Measurements from ENCODE around the gene IZUMO2. TPM values are rescaled to one million over a fixed set of nuclear protein-coding genes. Genes with fewer than 3 reads are reported as not detected.
"Not testable (repeated sequence)": the region's sequence is repeated elsewhere in the genome, so short reads cannot be mapped to it uniquely, and the experiment has no call there.

IZUMO2 gene
- total and polyA plus RNA-seq, 4 donors = 0.18 to 0.46 TPM; not detected in 2

GRCh38 chr19:50136603-50137365 is 26.3 kb downstream of the IZUMO2 start:
- not testable (repeated sequence) for H3K4me3 ChIP-seq; H3K9me3 ChIP-seq (ENCODE audit: control insufficient read depth in 4 of 4, insufficient read depth in 3 of 4, low read length in 3 of 4); DNase-seq; H3K9ac ChIP-seq (ENCODE audit: insufficient read depth in 1 of 2, low read length in 2 of 2); H3K27ac ChIP-seq (ENCODE audit: low read depth in 1 of 2, low read length in 1 of 2); ATAC-seq (ENCODE audit: insufficient read depth, low FRiP score); H3K4me1 ChIP-seq (ENCODE audit: control insufficient read depth in 5 of 5, insufficient read depth in 5 of 5, low read length in 5 of 5); H3K36me3 ChIP-seq (ENCODE audit: control insufficient read depth in 4 of 4, insufficient read depth in 4 of 4, low read length in 4 of 4)
- peaks cover 0 to 13% (median 8%) of the 10 kb centered on the region in 3 donors for H3K27me3 ChIP-seq (ENCODE audit: control insufficient read depth in 3 of 3, insufficient read depth in 3 of 3, low read length in 2 of 3)
- 45 to 52% methylated on average over 19 of the region's 23 CpGs for WGBS, 2 donors

- not testable (repeated sequence) for H3K4me3 ChIP-seq; H3K4me1 ChIP-seq (ENCODE audit: control insufficient read depth in 5 of 5, insufficient read depth in 5 of 5, low read length in 5 of 5); H3K9ac ChIP-seq (ENCODE audit: insufficient read depth in 1 of 2, low read length in 2 of 2); DNase-seq; H3K27ac ChIP-seq (ENCODE audit: low read depth in 1 of 2, low read length in 1 of 2); ATAC-seq (ENCODE audit: insufficient read depth, low FRiP score); H3K36me3 ChIP-seq (ENCODE audit: control insufficient read depth in 4 of 4, insufficient read depth in 4 of 4, low read length in 4 of 4); H3K9me3 ChIP-seq (ENCODE audit: control insufficient read depth in 4 of 4, insufficient read depth in 3 of 4, low read length in 3 of 4)
- H3K27me3 ChIP-seq (ENCODE audit: control insufficient read depth in 3 of 3, insufficient read depth in 3 of 3, low read length in 2 of 3) = peaks cover 0 to 13% (median 8%) of the 10 kb centered on the region in 3 donors
- WGBS, 2 donors = 90 to 92% methylated on average over 10 of the region's 10 CpGs
Measured at GRCh38 chr19:50135856-50136602, 27.1 kb downstream of the IZUMO2 start.

DNA sequence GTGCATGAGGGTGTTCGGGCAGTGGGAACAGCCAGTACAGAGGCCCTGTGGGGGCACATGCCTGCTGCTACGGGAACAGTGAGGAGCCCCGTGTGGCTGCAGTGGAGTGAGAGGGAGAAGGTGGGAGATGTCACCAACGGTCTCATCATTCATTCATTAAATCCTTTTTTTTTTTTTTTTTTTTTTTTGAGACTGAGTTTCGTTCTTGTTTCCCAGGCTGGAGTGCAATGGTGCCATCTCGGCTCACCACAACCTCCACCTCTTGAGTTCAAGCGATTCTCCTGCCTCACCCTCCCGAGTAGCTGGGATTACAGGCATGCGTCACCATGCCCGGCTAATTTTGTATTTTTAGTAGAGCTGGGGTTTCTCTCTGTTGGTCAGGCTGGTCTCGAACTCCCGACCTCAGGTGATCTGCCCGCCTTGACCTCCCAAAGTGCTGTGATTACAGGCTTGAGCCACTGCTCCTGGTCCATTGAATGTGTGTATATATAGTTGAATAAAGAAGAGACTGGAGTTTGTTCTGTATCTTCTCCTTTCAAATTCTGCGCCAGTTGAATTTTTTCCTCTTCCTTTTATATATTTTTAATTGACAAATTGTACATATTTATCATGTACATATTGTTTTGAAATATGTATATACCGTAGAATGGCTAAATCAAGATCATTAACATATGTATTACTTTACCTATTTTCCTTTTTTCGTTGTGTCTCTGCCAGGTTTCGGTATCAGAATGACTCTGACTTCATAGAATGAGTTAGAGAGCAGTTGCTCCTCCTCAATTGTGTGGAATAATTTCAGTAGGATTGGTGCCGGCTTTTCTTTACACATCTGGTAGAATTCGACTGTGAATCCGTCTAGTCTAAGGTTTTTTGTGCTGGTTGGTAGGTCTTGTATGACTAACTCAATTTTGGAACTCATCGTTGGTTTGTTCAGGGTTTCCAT is 28.0 kb downstream of the IZUMO2 start:
- not testable (repeated sequence) for H3K9me3 ChIP-seq (ENCODE audit: control insufficient read depth in 4 of 4, insufficient read depth in 3 of 4, low read length in 3 of 4); DNase-seq; H3K36me3 ChIP-seq (ENCODE audit: control insufficient read depth in 4 of 4, insufficient read depth in 4 of 4, low read length in 4 of 4); H3K9ac ChIP-seq (ENCODE audit: insufficient read depth in 1 of 2, low read length in 2 of 2); H3K4me3 ChIP-seq; H3K27ac ChIP-seq (ENCODE audit: low read depth in 1 of 2, low read length in 1 of 2); H3K4me1 ChIP-seq (ENCODE audit: control insufficient read depth in 5 of 5, insufficient read depth in 5 of 5, low read length in 5 of 5); ATAC-seq (ENCODE audit: insufficient read depth, low FRiP score)
- H3K27me3 ChIP-seq (ENCODE audit: control insufficient read depth in 3 of 3, insufficient read depth in 3 of 3, low read length in 2 of 3) = peaks cover 0 to 13% (median 8%) of the 10 kb centered on the region in 3 donors
- 82 to 89% methylated on average over 15 to 16 of the region's 21 CpGs for WGBS, 2 donors

- WGBS, 2 donors = 68 to 71% methylated on average over 21 of the region's 31 CpGs
- H3K9me3 ChIP-seq (ENCODE audit: control insufficient read depth in 4 of 4, insufficient read depth in 3 of 4, low read length in 3 of 4); H3K4me3 ChIP-seq; DNase-seq; H3K36me3 ChIP-seq (ENCODE audit: control insufficient read depth in 4 of 4, insufficient read depth in 4 of 4, low read length in 4 of 4); ATAC-seq (ENCODE audit: insufficient read depth, low FRiP score); H3K4me1 ChIP-seq (ENCODE audit: control insufficient read depth in 5 of 5, insufficient read depth in 5 of 5, low read length in 5 of 5); H3K9ac ChIP-seq (ENCODE audit: insufficient read depth in 1 of 2, low read length in 2 of 2); H3K27ac ChIP-seq (ENCODE audit: low read depth in 1 of 2, low read length in 1 of 2): not testable (repeated sequence)
- H3K27me3 ChIP-seq (ENCODE audit: control insufficient read depth in 3 of 3, insufficient read depth in 3 of 3, low read length in 2 of 3) = peaks cover 0 to 13% (median 8%) of the 10 kb centered on the region in 3 donors
Measured at GRCh38 chr19:50133518-50134492, 29.3 kb downstream of the IZUMO2 start.

DNA sequence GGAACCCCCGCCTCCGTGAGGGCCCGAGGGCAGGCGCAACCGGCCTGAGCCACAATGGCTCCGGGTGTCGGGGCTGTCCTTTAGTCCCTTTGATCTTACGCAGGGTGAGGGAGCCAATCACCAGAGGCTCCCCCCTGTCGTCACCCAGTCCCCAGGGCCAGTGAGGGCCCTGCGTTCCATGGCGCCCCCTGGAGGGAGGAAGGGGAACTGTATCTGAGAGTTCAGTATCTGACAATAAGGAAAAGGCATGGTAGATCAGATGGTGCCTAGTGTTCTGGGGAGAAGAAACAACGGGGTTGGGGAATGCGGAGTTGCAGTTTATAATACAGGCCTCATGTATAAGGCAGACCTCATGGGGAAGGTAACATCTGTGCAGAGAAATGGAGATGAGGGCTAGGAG is 59.1 kb downstream of the IZUMO2 start:
- no CpG with 5 or more reads among the region's 13 CpGs for WGBS, 2 donors
- not testable (repeated sequence) for H3K4me1 ChIP-seq (ENCODE audit: control insufficient read depth in 5 of 5, insufficient read depth in 5 of 5, low read length in 5 of 5); H3K4me3 ChIP-seq; H3K27ac ChIP-seq (ENCODE audit: low read depth in 1 of 2, low read length in 1 of 2); ATAC-seq (ENCODE audit: insufficient read depth, low FRiP score); H3K9ac ChIP-seq (ENCODE audit: insufficient read depth in 1 of 2, low read length in 2 of 2); DNase-seq; H3K9me3 ChIP-seq (ENCODE audit: control insufficient read depth in 4 of 4, insufficient read depth in 3 of 4, low read length in 3 of 4); H3K36me3 ChIP-seq (ENCODE audit: control insufficient read depth in 4 of 4, insufficient read depth in 4 of 4, low read length in 4 of 4); H3K27me3 ChIP-seq (ENCODE audit: control insufficient read depth in 3 of 3, insufficient read depth in 3 of 3, low read length in 2 of 3)

DNA sequence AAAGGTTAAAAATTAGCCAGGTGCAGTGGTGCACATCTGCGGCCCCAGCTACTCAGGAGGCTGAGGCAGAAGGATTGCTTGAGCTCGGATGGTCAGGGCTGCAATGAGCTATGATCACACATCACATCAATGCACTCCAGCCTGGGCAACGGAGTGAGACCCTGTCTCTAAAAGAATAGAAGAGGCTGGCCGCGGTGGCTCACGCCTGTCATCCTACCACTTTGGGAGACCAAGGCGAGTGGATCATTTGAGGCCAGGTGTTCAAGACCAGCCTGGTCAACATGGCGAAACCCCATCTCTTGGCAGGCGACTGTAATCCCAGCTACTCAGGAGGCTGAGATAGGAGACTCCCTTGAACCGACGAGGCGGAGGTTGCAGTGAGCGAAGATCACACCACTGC is 59.7 kb downstream of the IZUMO2 start:
- H3K9me3 ChIP-seq (ENCODE audit: control insufficient read depth in 4 of 4, insufficient read depth in 3 of 4, low read length in 3 of 4); H3K27me3 ChIP-seq (ENCODE audit: control insufficient read depth in 3 of 3, insufficient read depth in 3 of 3, low read length in 2 of 3); H3K27ac ChIP-seq (ENCODE audit: low read depth in 1 of 2, low read length in 1 of 2); H3K9ac ChIP-seq (ENCODE audit: insufficient read depth in 1 of 2, low read length in 2 of 2); DNase-seq; H3K36me3 ChIP-seq (ENCODE audit: control insufficient read depth in 4 of 4, insufficient read depth in 4 of 4, low read length in 4 of 4); H3K4me3 ChIP-seq; ATAC-seq (ENCODE audit: insufficient read depth, low FRiP score); H3K4me1 ChIP-seq (ENCODE audit: control insufficient read depth in 5 of 5, insufficient read depth in 5 of 5, low read length in 5 of 5): not testable (repeated sequence)
- WGBS, 2 donors = 79 to 81% methylated on average over 4 to 5 of the region's 13 CpGs
